ENCODE data around the gene SIRPB2.
A peak's percentile ranks its signal among the peaks of the same experiment; 100 is the strongest.

Gene SIRPB2

DNA sequence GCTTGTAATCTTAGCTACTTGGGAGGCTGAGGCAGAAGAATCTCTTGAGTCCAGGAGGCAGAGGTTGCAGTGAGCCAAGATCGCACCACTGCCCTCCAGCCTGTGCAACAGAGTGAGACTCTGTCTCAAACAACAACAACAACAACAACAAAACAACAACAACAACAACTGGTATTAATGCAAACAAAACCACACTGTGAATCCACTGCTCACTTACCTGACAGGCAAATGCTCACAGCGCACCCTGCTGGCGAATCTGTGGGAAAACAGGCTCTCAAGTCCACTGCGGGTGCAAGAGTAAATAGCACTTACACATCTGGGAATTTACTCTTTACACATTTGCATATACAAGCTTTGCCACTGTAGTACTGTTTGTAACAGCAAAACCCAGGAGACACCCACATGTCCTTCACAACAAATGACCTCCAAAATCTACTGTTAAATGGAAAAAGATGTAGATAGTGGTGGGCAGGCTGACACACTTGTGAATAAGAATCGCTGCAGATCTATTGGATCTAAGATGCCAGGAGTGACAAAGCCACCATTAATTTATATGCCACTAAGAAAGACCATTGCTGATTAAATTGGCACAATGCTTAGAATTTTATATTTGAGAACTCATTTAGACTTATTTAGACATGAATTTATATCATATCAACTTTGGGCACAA is 53.9 kb downstream of the SIRPB2 start:
- Histone ChIP-seq H3F3A (ENCODE audit: insufficient read depth) (no peaks in the 10 kb centered on the region), H2AFZ (ENCODE audit: low read depth, low read length, severe bottlenecking) (no peak overlapping the region), H3K36me3 (ENCODE audit: low read length) (no peaks in the 10 kb centered on the region), H4K20me1 (ENCODE audit: low read depth, low read length) (no peaks in the 10 kb centered on the region), H3K27me3 (ENCODE audit: low read length) (no peaks in the 10 kb centered on the region), H3K9me2 (replicated peaks; ENCODE audit: insufficient read depth, low read length) (no peaks in the 10 kb centered on the region), H3K79me2 (ENCODE audit: insufficient read depth, low read length) (no peaks in the 10 kb centered on the region), H3K9ac (ENCODE audit: low read length) (no peak overlapping the region), H3K27ac (ENCODE audit: low read depth, low read length) (no peak overlapping the region), H3K9me3 (ENCODE audit: insufficient read depth, low read length) (no peaks in the 10 kb centered on the region), H3K4me2 (ENCODE audit: low read depth, low read length, poor library complexity, severe bottlenecking) (no peak overlapping the region), H3K4me3 (ENCODE audit: insufficient read depth, low read length, poor library complexity, severe bottlenecking) (no peak overlapping the region)
- TF ChIP-seq, protein P1, sequence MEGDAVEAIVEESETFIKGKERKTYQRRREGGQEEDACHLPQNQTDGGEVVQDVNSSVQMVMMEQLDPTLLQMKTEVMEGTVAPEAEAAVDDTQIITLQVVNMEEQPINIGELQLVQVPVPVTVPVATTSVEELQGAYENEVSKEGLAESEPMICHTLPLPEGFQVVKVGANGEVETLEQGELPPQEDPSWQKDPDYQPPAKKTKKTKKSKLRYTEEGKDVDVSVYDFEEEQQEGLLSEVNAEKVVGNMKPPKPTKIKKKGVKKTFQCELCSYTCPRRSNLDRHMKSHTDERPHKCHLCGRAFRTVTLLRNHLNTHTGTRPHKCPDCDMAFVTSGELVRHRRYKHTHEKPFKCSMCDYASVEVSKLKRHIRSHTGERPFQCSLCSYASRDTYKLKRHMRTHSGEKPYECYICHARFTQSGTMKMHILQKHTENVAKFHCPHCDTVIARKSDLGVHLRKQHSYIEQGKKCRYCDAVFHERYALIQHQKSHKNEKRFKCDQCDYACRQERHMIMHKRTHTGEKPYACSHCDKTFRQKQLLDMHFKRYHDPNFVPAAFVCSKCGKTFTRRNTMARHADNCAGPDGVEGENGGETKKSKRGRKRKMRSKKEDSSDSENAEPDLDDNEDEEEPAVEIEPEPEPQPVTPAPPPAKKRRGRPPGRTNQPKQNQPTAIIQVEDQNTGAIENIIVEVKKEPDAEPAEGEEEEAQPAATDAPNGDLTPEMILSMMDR (IDR thresholded peaks at IDR 0.05; ENCODE audit: insufficient read depth, low read length, poor library complexity, severe bottlenecking), result peak; percentile 72
- TF ChIP-seq EZH2phosphoT487 (conservative IDR thresholded peaks at IDR 0.05; ENCODE audit: low read length), result no peak

DNA sequence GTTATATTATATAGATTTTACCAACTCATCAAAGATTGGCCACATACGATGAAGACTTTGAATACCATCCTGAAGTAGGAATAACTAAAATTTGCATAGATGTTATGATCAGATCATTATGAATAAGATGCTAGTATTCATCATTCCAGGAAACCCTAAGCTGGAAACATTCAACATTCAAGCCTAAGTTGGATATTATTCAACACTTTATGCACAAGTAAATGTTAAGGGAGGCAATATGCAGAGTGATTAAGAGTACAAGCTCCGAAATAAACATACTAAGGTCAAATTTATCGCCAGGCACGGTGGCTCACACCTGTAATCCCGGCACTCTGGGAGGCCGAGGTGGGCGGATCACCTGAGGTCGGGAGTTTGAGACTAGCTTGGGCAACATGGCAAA is 55.0 kb downstream of the SIRPB2 start:
- Histone ChIP-seq H3K27me3 (ENCODE audit: low read length) (no peaks in the 10 kb centered on the region), H4K20me1 (ENCODE audit: low read depth, low read length) (no peaks in the 10 kb centered on the region), H3K36me3 (ENCODE audit: low read length) (no peaks in the 10 kb centered on the region), H3K27ac (ENCODE audit: low read depth, low read length) (no peak overlapping the region), H3K4me3 (ENCODE audit: insufficient read depth, low read length, poor library complexity, severe bottlenecking) (no peak overlapping the region), H3K79me2 (ENCODE audit: insufficient read depth, low read length) (no peaks in the 10 kb centered on the region), H3K9me2 (replicated peaks; ENCODE audit: insufficient read depth, low read length) (no peaks in the 10 kb centered on the region), H2AFZ (ENCODE audit: low read depth, low read length, severe bottlenecking) (no peak overlapping the region), H3F3A (ENCODE audit: insufficient read depth) (no peaks in the 10 kb centered on the region), H3K9ac (ENCODE audit: low read length) (no peak overlapping the region), H3K9me3 (ENCODE audit: insufficient read depth, low read length) (no peaks in the 10 kb centered on the region), H3K4me2 (ENCODE audit: low read depth, low read length, poor library complexity, severe bottlenecking) (no peak overlapping the region)
- TF ChIP-seq EZH2phosphoT487 (conservative IDR thresholded peaks at IDR 0.05; ENCODE audit: low read length), result no peak
- TF ChIP-seq, protein P1 (IDR thresholded peaks at IDR 0.05; ENCODE audit: insufficient read depth, low read length, poor library complexity, severe bottlenecking), result no peak

DNA sequence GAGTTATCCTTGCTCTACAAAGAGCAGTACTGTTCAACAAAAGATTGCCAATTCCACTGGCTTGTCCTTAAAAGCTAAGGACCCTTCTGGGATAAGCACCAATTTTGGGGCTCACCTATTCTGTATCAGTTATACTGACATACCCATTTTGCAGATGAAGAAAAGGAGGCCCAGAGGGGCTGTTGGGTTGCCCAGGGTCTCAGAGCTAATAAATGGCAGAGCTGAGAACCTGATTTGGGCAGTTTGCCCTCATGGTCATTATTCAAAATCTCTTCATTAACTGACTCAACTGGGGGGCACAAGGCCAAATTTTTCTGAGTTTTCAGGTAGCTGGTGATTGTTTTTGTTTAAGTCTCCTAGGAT is 55.9 kb downstream of the SIRPB2 start:
- Histone ChIP-seq H3F3A (ENCODE audit: insufficient read depth) (no peaks in the 10 kb centered on the region), H3K79me2 (ENCODE audit: insufficient read depth, low read length) (no peaks in the 10 kb centered on the region), H3K27me3 (ENCODE audit: low read length) (no peaks in the 10 kb centered on the region), H3K9me2 (replicated peaks; ENCODE audit: insufficient read depth, low read length) (no peaks in the 10 kb centered on the region), H3K27ac (ENCODE audit: low read depth, low read length) (no peak overlapping the region), H3K4me3 (ENCODE audit: insufficient read depth, low read length, poor library complexity, severe bottlenecking) (no peak overlapping the region), H2AFZ (ENCODE audit: low read depth, low read length, severe bottlenecking) (no peak overlapping the region), H4K20me1 (ENCODE audit: low read depth, low read length) (no peaks in the 10 kb centered on the region), H3K36me3 (ENCODE audit: low read length) (no peaks in the 10 kb centered on the region), H3K4me2 (ENCODE audit: low read depth, low read length, poor library complexity, severe bottlenecking) (peak overlapping the region; percentile 11), H3K9me3 (ENCODE audit: insufficient read depth, low read length) (no peaks in the 10 kb centered on the region), H3K9ac (ENCODE audit: low read length) (no peak overlapping the region)
- TF ChIP-seq, protein P1 (IDR thresholded peaks at IDR 0.05; ENCODE audit: insufficient read depth, low read length, poor library complexity, severe bottlenecking), result no peak
- TF ChIP-seq EZH2phosphoT487 (conservative IDR thresholded peaks at IDR 0.05; ENCODE audit: low read length), result no peak
